ENCODE measurements around the gene GATAD2A.

Gene GATAD2A

GRCh38 chr19:19525611-19526380, 120.3 kb downstream of the GATAD2A start:
- no peak overlapping the region for H3K4me3 ChIP-seq (ENCODE audit: low read depth in 1 of 2, low read length in 2 of 2)
- H4K20me1 ChIP-seq (ENCODE audit: insufficient read depth, low read length): peaks cover 51% of the 10 kb centered on the region
- DNase-seq (no peak), ATAC-seq (ENCODE audit: insufficient read depth, low read depth) (no peak)
- H2AFZ ChIP-seq (ENCODE audit: low read depth, low read length): no peak overlapping the region
- H3K79me2 ChIP-seq (ENCODE audit: insufficient read depth, low read length): peaks cover 50% of the 10 kb centered on the region
- H3K4me1 ChIP-seq (ENCODE audit: insufficient read depth, low read length): peaks cover 2% of the 10 kb centered on the region
- H3K4me2 ChIP-seq (ENCODE audit: insufficient read depth, low read length): no peak overlapping the region
- no peaks in the 10 kb centered on the region for H3K9me3 ChIP-seq (ENCODE audit: insufficient read depth, low read length, severe bottlenecking)
- H3K27me3 ChIP-seq (ENCODE audit: insufficient read depth, low read length, poor library complexity): no peaks in the 10 kb centered on the region
- TF ChIP-seq, protein P1, sequence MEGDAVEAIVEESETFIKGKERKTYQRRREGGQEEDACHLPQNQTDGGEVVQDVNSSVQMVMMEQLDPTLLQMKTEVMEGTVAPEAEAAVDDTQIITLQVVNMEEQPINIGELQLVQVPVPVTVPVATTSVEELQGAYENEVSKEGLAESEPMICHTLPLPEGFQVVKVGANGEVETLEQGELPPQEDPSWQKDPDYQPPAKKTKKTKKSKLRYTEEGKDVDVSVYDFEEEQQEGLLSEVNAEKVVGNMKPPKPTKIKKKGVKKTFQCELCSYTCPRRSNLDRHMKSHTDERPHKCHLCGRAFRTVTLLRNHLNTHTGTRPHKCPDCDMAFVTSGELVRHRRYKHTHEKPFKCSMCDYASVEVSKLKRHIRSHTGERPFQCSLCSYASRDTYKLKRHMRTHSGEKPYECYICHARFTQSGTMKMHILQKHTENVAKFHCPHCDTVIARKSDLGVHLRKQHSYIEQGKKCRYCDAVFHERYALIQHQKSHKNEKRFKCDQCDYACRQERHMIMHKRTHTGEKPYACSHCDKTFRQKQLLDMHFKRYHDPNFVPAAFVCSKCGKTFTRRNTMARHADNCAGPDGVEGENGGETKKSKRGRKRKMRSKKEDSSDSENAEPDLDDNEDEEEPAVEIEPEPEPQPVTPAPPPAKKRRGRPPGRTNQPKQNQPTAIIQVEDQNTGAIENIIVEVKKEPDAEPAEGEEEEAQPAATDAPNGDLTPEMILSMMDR (IDR thresholded peaks at IDR 0.05; ENCODE audit: borderline replicate concordance, extremely low read depth, low read length, poor library complexity, severe bottlenecking): peak; percentile 15
- no peak for TF ChIP-seq EZH2 (IDR thresholded peaks at IDR 0.05; ENCODE audit: borderline replicate concordance, low read depth, low read length, severe bottlenecking)
- peaks cover 66% of the 10 kb centered on the region for H3K36me3 ChIP-seq (ENCODE audit: insufficient read depth, low read length)
- no peak overlapping the region for H3K9ac ChIP-seq (ENCODE audit: low read depth, low read length)
- H3K27ac ChIP-seq (ENCODE audit: low read length): no peak overlapping the region

- no peak overlapping the region for H3K9ac ChIP-seq (ENCODE audit: low read depth, low read length)
- no peaks in the 10 kb centered on the region for H3K9me3 ChIP-seq (ENCODE audit: insufficient read depth, low read length, severe bottlenecking)
- H3K27ac ChIP-seq (ENCODE audit: low read length): peak overlapping the region; percentile 44; the same call in 1 of the 2 replicates
Observed at GRCh38 chr19:19526581-19527370, 121.3 kb downstream of the GATAD2A start.

GRCh38 chr19:19527371-19527656, 121.8 kb downstream of the GATAD2A start:
- ATAC-seq (ENCODE audit: insufficient read depth, low read depth) (no peak), DNase-seq (no peak)
- Histone ChIP-seq H3K9ac (ENCODE audit: low read depth, low read length) (no peak overlapping the region), H3K9me3 (ENCODE audit: insufficient read depth, low read length, severe bottlenecking) (no peaks in the 10 kb centered on the region), H3K27ac (ENCODE audit: low read length) (peak overlapping the region; percentile 44; the same call in 1 of the 2 replicates), H3K4me1 (ENCODE audit: insufficient read depth, low read length) (peaks cover 7% of the 10 kb centered on the region), H3K36me3 (ENCODE audit: insufficient read depth, low read length) (peaks cover 63% of the 10 kb centered on the region), H3K4me3 (ENCODE audit: low read depth in 1 of 2, low read length in 2 of 2) (no peak overlapping the region), H3K79me2 (ENCODE audit: insufficient read depth, low read length) (peaks cover 36% of the 10 kb centered on the region), H4K20me1 (ENCODE audit: insufficient read depth, low read length) (peaks cover 51% of the 10 kb centered on the region), H3K27me3 (ENCODE audit: insufficient read depth, low read length, poor library complexity) (no peaks in the 10 kb centered on the region), H2AFZ (ENCODE audit: low read depth, low read length) (no peak overlapping the region), H3K4me2 (ENCODE audit: insufficient read depth, low read length) (no peak overlapping the region)
- TF ChIP-seq EZH2 (IDR thresholded peaks at IDR 0.05; ENCODE audit: borderline replicate concordance, low read depth, low read length, severe bottlenecking): no peak
- TF ChIP-seq, protein P1 (IDR thresholded peaks at IDR 0.05; ENCODE audit: borderline replicate concordance, extremely low read depth, low read length, poor library complexity, severe bottlenecking): no peak

More at GRCh38 chr19:19526581-19527370, 121.3 kb downstream of the GATAD2A start:
- Histone ChIP-seq H3K4me1 (ENCODE audit: insufficient read depth, low read length) (peaks cover 2% of the 10 kb centered on the region), H3K4me2 (ENCODE audit: insufficient read depth, low read length) (no peak overlapping the region), H4K20me1 (ENCODE audit: insufficient read depth, low read length) (peaks cover 51% of the 10 kb centered on the region), H2AFZ (ENCODE audit: low read depth, low read length) (no peak overlapping the region), H3K36me3 (ENCODE audit: insufficient read depth, low read length) (peaks cover 63% of the 10 kb centered on the region), H3K4me3 (ENCODE audit: low read depth in 1 of 2, low read length in 2 of 2) (no peak overlapping the region), H3K27me3 (ENCODE audit: insufficient read depth, low read length, poor library complexity) (no peaks in the 10 kb centered on the region), H3K79me2 (ENCODE audit: insufficient read depth, low read length) (peaks cover 41% of the 10 kb centered on the region)
- TF ChIP-seq EZH2 (IDR thresholded peaks at IDR 0.05; ENCODE audit: borderline replicate concordance, low read depth, low read length, severe bottlenecking): no peak
- TF ChIP-seq, protein P1 (IDR thresholded peaks at IDR 0.05; ENCODE audit: borderline replicate concordance, extremely low read depth, low read length, poor library complexity, severe bottlenecking): no peak
- ATAC-seq (ENCODE audit: insufficient read depth, low read depth) (peak; percentile 40), DNase-seq (peak; percentile 58)

Measured in DND-41 (cell line).